GM21717 (cell line): ENCODE results near the gene MAPK8IP3.
"Not testable (repeated sequence)": the region's sequence is repeated elsewhere in the genome, so short reads cannot be mapped to it uniquely, and the experiment has no call there.

ENCODE experiments used
- ATAC-seq: cut with Tn5 transposase; IDR thresholded peaks from one replicate; pipeline ENCODE4 v1.9.1; 2021; ENCODE audit warnings: mild to moderate bottlenecking, moderate library complexity; ENCODE audit not compliant: unreplicated experiment

The MAPK8IP3 gene

GRCh38 chr16:1794908-1795666, 89.1 kb downstream of the MAPK8IP3 start:
- ATAC-seq, result no peak

GRCh38 chr16:1799263-1799662, 93.3 kb downstream of the MAPK8IP3 start:
- ATAC-seq, result not testable (repeated sequence)

GRCh38 chr16:1800701-1801100, 94.7 kb downstream of the MAPK8IP3 start:
- no peak for ATAC-seq

- no peak for ATAC-seq
Observed at GRCh38 chr16:1807626-1808025, 101.6 kb downstream of the MAPK8IP3 start.

GRCh38 chr16:1808691-1809090, 102.7 kb downstream of the MAPK8IP3 start:
- no peak for ATAC-seq

GRCh38 chr16:1809281-1809801, 103.3 kb downstream of the MAPK8IP3 start:
- ATAC-seq, result no peak

GRCh38 chr16:1810106-1810505, 104.1 kb downstream of the MAPK8IP3 start:
- no peak for ATAC-seq

GRCh38 chr16:1810536-1810935, 104.5 kb downstream of the MAPK8IP3 start:
- ATAC-seq, result no peak

GRCh38 chr16:1812732-1813163, 106.8 kb downstream of the MAPK8IP3 start:
- no peak for ATAC-seq

- no peak for ATAC-seq
Observed at GRCh38 chr16:1815461-1815860, 109.5 kb downstream of the MAPK8IP3 start.

GRCh38 chr16:1816396-1817275, 110.6 kb downstream of the MAPK8IP3 start:
- no peak for ATAC-seq

GRCh38 chr16:1817276-1817589, 111.2 kb downstream of the MAPK8IP3 start:
- no peak for ATAC-seq

GRCh38 chr16:1817716-1818115, 111.7 kb downstream of the MAPK8IP3 start:
- ATAC-seq, result no peak

- no peak for ATAC-seq
Observed at GRCh38 chr16:1818204-1818872, 112.3 kb downstream of the MAPK8IP3 start.

- no peak for ATAC-seq
Observed at GRCh38 chr16:1818873-1819525, 113.0 kb downstream of the MAPK8IP3 start.

GRCh38 chr16:1819611-1820010, 113.6 kb downstream of the MAPK8IP3 start:
- ATAC-seq, result no peak
